Measurements from ENCODE around the gene ESPN. TPM values are rescaled to one million over a fixed set of nuclear protein-coding genes. Genes with fewer than 3 reads are reported as not detected.

Gene ESPN
- total RNA-seq, 1 experiment from 2014 or later: 53.1 TPM

- no peaks in the 10 kb centered on the region; the same call in 1 of the 2 replicates for H3K4me1 ChIP-seq (ENCODE audit: insufficient read depth, low read length)
- no peak overlapping the region for H4K8ac ChIP-seq (replicated peaks; ENCODE audit: insufficient read length, low read depth, low read length)
- no peaks in the 10 kb centered on the region for H3K9me3 ChIP-seq (ENCODE audit: control insufficient read depth, low read depth, low read length)
- no peak overlapping the region for H2AK5ac ChIP-seq (ENCODE audit: insufficient read length, low read length)
- no peak for DNase-seq
- no peak overlapping the region for H3K4me2 ChIP-seq (ENCODE audit: insufficient read depth, insufficient read length, low read length)
- Mint-ChIP-seq H3K36me3 (ENCODE audit: insufficient read depth in 1 of 3, low read depth in 3 of 3) (no peaks in the 10 kb centered on the region; a peak in 1 of 7 replicates), H3K27ac (no peak overlapping the region), H3K27me3 (ENCODE audit: low read depth) (peaks cover 22% of the 10 kb centered on the region), H3K4me1 (peaks cover 28 to 37% of the 10 kb centered on the region in 2 experiments), H3K9me3 (no peaks in the 10 kb centered on the region; a peak in 1 of 5 replicates), H3K4me3 (no peak overlapping the region)
- H4K91ac ChIP-seq (ENCODE audit: insufficient read length, low read depth, low read length): no peak overlapping the region
- H4K5ac ChIP-seq (ENCODE audit: insufficient read length, low read depth, low read length): no peak overlapping the region
- H3K27me3 ChIP-seq (ENCODE audit: insufficient read depth, low read length): peaks cover 4% of the 10 kb centered on the region; the same call in 1 of the 2 replicates
- no peak overlapping the region for H3T11ph ChIP-seq (ENCODE audit: low read length)
- H3K79me1 ChIP-seq (ENCODE audit: insufficient read depth, low read depth, low read length, poor library complexity, severe bottlenecking): no peaks in the 10 kb centered on the region
- H3K79me2 ChIP-seq (ENCODE audit: insufficient read depth, low read length): no peaks in the 10 kb centered on the region
- TF ChIP-seq, protein P1, sequence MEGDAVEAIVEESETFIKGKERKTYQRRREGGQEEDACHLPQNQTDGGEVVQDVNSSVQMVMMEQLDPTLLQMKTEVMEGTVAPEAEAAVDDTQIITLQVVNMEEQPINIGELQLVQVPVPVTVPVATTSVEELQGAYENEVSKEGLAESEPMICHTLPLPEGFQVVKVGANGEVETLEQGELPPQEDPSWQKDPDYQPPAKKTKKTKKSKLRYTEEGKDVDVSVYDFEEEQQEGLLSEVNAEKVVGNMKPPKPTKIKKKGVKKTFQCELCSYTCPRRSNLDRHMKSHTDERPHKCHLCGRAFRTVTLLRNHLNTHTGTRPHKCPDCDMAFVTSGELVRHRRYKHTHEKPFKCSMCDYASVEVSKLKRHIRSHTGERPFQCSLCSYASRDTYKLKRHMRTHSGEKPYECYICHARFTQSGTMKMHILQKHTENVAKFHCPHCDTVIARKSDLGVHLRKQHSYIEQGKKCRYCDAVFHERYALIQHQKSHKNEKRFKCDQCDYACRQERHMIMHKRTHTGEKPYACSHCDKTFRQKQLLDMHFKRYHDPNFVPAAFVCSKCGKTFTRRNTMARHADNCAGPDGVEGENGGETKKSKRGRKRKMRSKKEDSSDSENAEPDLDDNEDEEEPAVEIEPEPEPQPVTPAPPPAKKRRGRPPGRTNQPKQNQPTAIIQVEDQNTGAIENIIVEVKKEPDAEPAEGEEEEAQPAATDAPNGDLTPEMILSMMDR (conservative IDR thresholded peaks at IDR 0.05): no peak
- H3K23ac ChIP-seq (ENCODE audit: insufficient read length, low read depth, low read length): no peak overlapping the region
- no peak overlapping the region for H2BK15ac ChIP-seq (ENCODE audit: low read depth, low read length)
- no peaks in the 10 kb centered on the region for H4K20me1 ChIP-seq (ENCODE audit: control insufficient read depth, insufficient read depth, insufficient read length)
- no peak overlapping the region for H2BK12ac ChIP-seq (ENCODE audit: insufficient read length, low read depth, low read length)
- no peak overlapping the region for H3K9ac ChIP-seq (ENCODE audit: extremely low read depth, insufficient read length, low read length)
- H3K14ac ChIP-seq (ENCODE audit: insufficient read depth, low read length): no peak overlapping the region
- H2BK5ac ChIP-seq (ENCODE audit: insufficient read length, low read length): no peak overlapping the region
- H3K18ac ChIP-seq (ENCODE audit: insufficient read length, low read depth, low read length): no peak overlapping the region
- H3K23me2 ChIP-seq (ENCODE audit: insufficient read length, low read depth, low read length, poor library complexity, severe bottlenecking): peaks cover 8% of the 10 kb centered on the region
- H3K27ac ChIP-seq (ENCODE audit: insufficient read length, low read depth, low read length): no peak overlapping the region
- H2AFZ ChIP-seq (ENCODE audit: low read length): no peak overlapping the region
- H3K56ac ChIP-seq (ENCODE audit: insufficient read length, low read depth, low read length): no peak overlapping the region
- no peak overlapping the region for H3K4ac ChIP-seq (ENCODE audit: low read depth, low read length)
- no CpG with 5 or more reads among the region's 15 CpGs for WGBS (ENCODE audit: extremely low coverage, insufficient read length, low lambda C conversion rate)
- no peak overlapping the region for H2BK120ac ChIP-seq (ENCODE audit: low read depth, low read length, poor library complexity, severe bottlenecking)
- H2BK20ac ChIP-seq (ENCODE audit: low read depth, low read length, poor library complexity, severe bottlenecking): no peak overlapping the region
Observed at GRCh38 chr1:6444377-6444776, 19.8 kb downstream of the ESPN start.
